Measurements from ENCODE around the gene C19orf81.
A peak's percentile ranks its signal among the peaks of the same experiment; 100 is the strongest.

Gene C19orf81

GRCh38 chr19:50658441-50659317 is 9.4 kb downstream of the C19orf81 start:
- Mint-ChIP-seq H3K4me1 (peaks cover 15% of the 10 kb centered on the region), H3K27ac (peak overlapping the region; percentile 91), H3K4me3 (peak overlapping the region; percentile 77), H3K27me3 (peaks cover 41% of the 10 kb centered on the region), H3K36me3 (peaks cover 19% of the 10 kb centered on the region), H3K9me3 (peaks cover 22% of the 10 kb centered on the region)
- ATAC-seq (ENCODE audit: low read depth) (peak; percentile 50), DNase-seq (ENCODE audit: low spot score in 2 of 2) (no peak)

- no peak overlapping the region for H3K4me3 Mint-ChIP-seq
- H3K4me1 Mint-ChIP-seq, result peaks cover 15% of the 10 kb centered on the region
- no peak for ATAC-seq (ENCODE audit: low read depth)
- peaks cover 19% of the 10 kb centered on the region for H3K36me3 Mint-ChIP-seq
- H3K27me3 Mint-ChIP-seq, result peaks cover 41% of the 10 kb centered on the region
- peaks cover 22% of the 10 kb centered on the region for H3K9me3 Mint-ChIP-seq
- no peak overlapping the region for H3K27ac Mint-ChIP-seq
- no peak for DNase-seq (ENCODE audit: low spot score in 2 of 2)
Measured at GRCh38 chr19:50659318-50660087, 10.3 kb downstream of the C19orf81 start.

GRCh38 chr19:50660088-50660366 is 10.8 kb downstream of the C19orf81 start:
- DNase-seq (ENCODE audit: low spot score in 2 of 2) (no peak), ATAC-seq (ENCODE audit: low read depth) (no peak)
- peaks cover 15% of the 10 kb centered on the region for H3K36me3 Mint-ChIP-seq
- H3K27me3 Mint-ChIP-seq, result peaks cover 38% of the 10 kb centered on the region
- no peak overlapping the region for H3K4me3 Mint-ChIP-seq
- peaks cover 15% of the 10 kb centered on the region for H3K4me1 Mint-ChIP-seq
- peaks cover 18% of the 10 kb centered on the region for H3K9me3 Mint-ChIP-seq
- no peak overlapping the region for H3K27ac Mint-ChIP-seq

GRCh38 chr19:50661023-50661422 is 11.8 kb downstream of the C19orf81 start:
- Mint-ChIP-seq H3K27me3 (peaks cover 36% of the 10 kb centered on the region), H3K4me3 (no peak overlapping the region), H3K9me3 (peaks cover 15% of the 10 kb centered on the region), H3K36me3 (peaks cover 13% of the 10 kb centered on the region), H3K27ac (no peak overlapping the region), H3K4me1 (peaks cover 15% of the 10 kb centered on the region)
- no peak for ATAC-seq (ENCODE audit: low read depth)
- DNase-seq (ENCODE audit: low spot score in 2 of 2), result no peak

- Mint-ChIP-seq H3K4me1 (peaks cover 15% of the 10 kb centered on the region), H3K9me3 (peaks cover 10% of the 10 kb centered on the region), H3K27ac (no peak overlapping the region), H3K4me3 (no peak overlapping the region), H3K36me3 (peaks cover 13% of the 10 kb centered on the region), H3K27me3 (peaks cover 31% of the 10 kb centered on the region)
- DNase-seq (ENCODE audit: low spot score in 2 of 2) (no peak), ATAC-seq (ENCODE audit: low read depth) (no peak)
Measured at GRCh38 chr19:50661766-50662650, 12.8 kb downstream of the C19orf81 start.

GRCh38 chr19:50662651-50663481 is 13.6 kb downstream of the C19orf81 start:
- H3K27ac Mint-ChIP-seq, result no peak overlapping the region
- peaks cover 12% of the 10 kb centered on the region for H3K4me1 Mint-ChIP-seq
- DNase-seq (ENCODE audit: low spot score in 2 of 2) (no peak), ATAC-seq (ENCODE audit: low read depth) (no peak)
- peaks cover 13% of the 10 kb centered on the region for H3K36me3 Mint-ChIP-seq
- no peak overlapping the region for H3K4me3 Mint-ChIP-seq
- peaks cover 27% of the 10 kb centered on the region for H3K27me3 Mint-ChIP-seq
- peaks cover 10% of the 10 kb centered on the region for H3K9me3 Mint-ChIP-seq

- no peak overlapping the region for H3K27ac Mint-ChIP-seq
- peaks cover 6% of the 10 kb centered on the region for H3K4me1 Mint-ChIP-seq
- H3K36me3 Mint-ChIP-seq, result peaks cover 9% of the 10 kb centered on the region
- peak; percentile 34 for ATAC-seq (ENCODE audit: low read depth)
- peaks cover 7% of the 10 kb centered on the region for H3K9me3 Mint-ChIP-seq
- DNase-seq (ENCODE audit: low spot score in 2 of 2), result no peak
- H3K27me3 Mint-ChIP-seq, result peaks cover 21% of the 10 kb centered on the region
- H3K4me3 Mint-ChIP-seq, result no peak overlapping the region
Measured at GRCh38 chr19:50663482-50663790, 14.2 kb downstream of the C19orf81 start.

- no peak overlapping the region for H3K27ac Mint-ChIP-seq
- H3K27me3 Mint-ChIP-seq, result peaks cover 19% of the 10 kb centered on the region
- H3K4me1 Mint-ChIP-seq, result peaks cover 4% of the 10 kb centered on the region
Measured at GRCh38 chr19:50664204-50664603, 15.0 kb downstream of the C19orf81 start.

GRCh38 chr19:50666346-50667176 is 17.3 kb downstream of the C19orf81 start:
- no peak overlapping the region for H3K4me3 Mint-ChIP-seq
- no peaks in the 10 kb centered on the region for H3K4me1 Mint-ChIP-seq
- no peak overlapping the region for H3K27ac Mint-ChIP-seq
- no peaks in the 10 kb centered on the region for H3K36me3 Mint-ChIP-seq
- ATAC-seq (ENCODE audit: low read depth) (no peak), DNase-seq (ENCODE audit: low spot score in 2 of 2) (no peak)
- H3K27me3 Mint-ChIP-seq, result peaks cover 18% of the 10 kb centered on the region
- H3K9me3 Mint-ChIP-seq, result no peaks in the 10 kb centered on the region

More at GRCh38 chr19:50664204-50664603, 15.0 kb downstream of the C19orf81 start:
- H3K9me3 Mint-ChIP-seq, result peaks cover 6% of the 10 kb centered on the region
- no peak overlapping the region for H3K4me3 Mint-ChIP-seq
- DNase-seq (ENCODE audit: low spot score in 2 of 2) (no peak), ATAC-seq (ENCODE audit: low read depth) (no peak)
- H3K36me3 Mint-ChIP-seq, result peaks cover 9% of the 10 kb centered on the region

GRCh38 chr19:50667177-50667758 is 18.0 kb downstream of the C19orf81 start:
- no peak overlapping the region for H3K27ac Mint-ChIP-seq
- H3K36me3 Mint-ChIP-seq, result no peaks in the 10 kb centered on the region
- peaks cover 19% of the 10 kb centered on the region for H3K27me3 Mint-ChIP-seq
- no peaks in the 10 kb centered on the region for H3K9me3 Mint-ChIP-seq
- H3K4me3 Mint-ChIP-seq, result no peak overlapping the region
- DNase-seq (ENCODE audit: low spot score in 2 of 2) (no peak), ATAC-seq (ENCODE audit: low read depth) (no peak)
- H3K4me1 Mint-ChIP-seq, result no peaks in the 10 kb centered on the region

GRCh38 chr19:50667759-50668231 is 18.6 kb downstream of the C19orf81 start:
- H3K4me3 Mint-ChIP-seq, result no peak overlapping the region
- H3K27ac Mint-ChIP-seq, result no peak overlapping the region
- H3K27me3 Mint-ChIP-seq, result peaks cover 23% of the 10 kb centered on the region
- no peak for ATAC-seq (ENCODE audit: low read depth)
- no peaks in the 10 kb centered on the region for H3K9me3 Mint-ChIP-seq
- no peak for DNase-seq (ENCODE audit: low spot score in 2 of 2)
- no peaks in the 10 kb centered on the region for H3K36me3 Mint-ChIP-seq
- no peaks in the 10 kb centered on the region for H3K4me1 Mint-ChIP-seq

- ATAC-seq (ENCODE audit: low read depth) (no peak), DNase-seq (ENCODE audit: low spot score in 2 of 2) (no peak)
- H3K9me3 Mint-ChIP-seq, result no peaks in the 10 kb centered on the region
- H3K4me3 Mint-ChIP-seq, result no peak overlapping the region
- no peak overlapping the region for H3K27ac Mint-ChIP-seq
- peaks cover 27% of the 10 kb centered on the region for H3K27me3 Mint-ChIP-seq
- H3K36me3 Mint-ChIP-seq, result no peaks in the 10 kb centered on the region
- peaks cover 3% of the 10 kb centered on the region for H3K4me1 Mint-ChIP-seq
Measured at GRCh38 chr19:50668416-50668815, 19.2 kb downstream of the C19orf81 start.

All from memory B cell (primary cell).